ENCODE results near the gene MSI2.

- TF ChIP-seq ZNF274 (IDR thresholded peaks at IDR 0.05; ENCODE audit: low read depth, low read length) (no peak), YY1 (IDR thresholded peaks at IDR 0.05; ENCODE audit: insufficient read depth, insufficient read length) (no peak), SUZ12 (IDR thresholded peaks at IDR 0.05; ENCODE audit: extremely low read depth, insufficient read depth, insufficient read length) (no peak)
Observed at GRCh38 chr17:57317079-57317478, 60.8 kb downstream of the MSI2 start.
